GM12874 (cell line): ENCODE results near the gene CTTNBP2NL.
A peak's percentile ranks its signal among the peaks of the same experiment; 100 is the strongest.

Source experiments
- CTCF ChIP-seq: IDR thresholded peaks from 2 replicates; pipeline ENCODE4 v1.5.1; 2011; ENCODE audit warnings: low read depth, mild to moderate bottlenecking, control low read depth, low read length, moderate library complexity; ENCODE audit not compliant: insufficient read depth

Gene CTTNBP2NL

GRCh38 chr1:112477550-112477949 is 81.5 kb downstream of the CTTNBP2NL start:
- no peak for TF ChIP-seq CTCF

- no peak for TF ChIP-seq CTCF
Measured at GRCh38 chr1:112478314-112478713, 82.3 kb downstream of the CTTNBP2NL start.

GRCh38 chr1:112488141-112488540 is 92.1 kb downstream of the CTTNBP2NL start:
- TF ChIP-seq CTCF: no peak

- TF ChIP-seq CTCF: no peak
Measured at GRCh38 chr1:112492076-112492475, 96.1 kb downstream of the CTTNBP2NL start.

GRCh38 chr1:112493351-112493750 is 97.3 kb downstream of the CTTNBP2NL start:
- no peak for TF ChIP-seq CTCF

- TF ChIP-seq CTCF: no peak
Measured at GRCh38 chr1:112496290-112496689, 100.3 kb downstream of the CTTNBP2NL start.

GRCh38 chr1:112501810-112502641 is 106.0 kb downstream of the CTTNBP2NL start:
- TF ChIP-seq CTCF: peak; percentile 89
